Astrocyte of the cerebellum (primary cell): ENCODE measurements around the gene C18orf54.

Experiments
- DNase-seq: peaks from one replicate; pipeline ENCODE4 v3.0.0-alpha.2; 2011; ENCODE audit warnings: low read depth
- H3K4me3 ChIP-seq: 2 replicates; pipeline ENCODE4 v1.5.1; 2011; ENCODE audit warnings: mild to moderate bottlenecking, low read depth, low read length, moderate library complexity
- CTCF ChIP-seq: IDR thresholded peaks from 2 replicates; pipeline ENCODE4 v1.5.1; 2012; ENCODE audit warnings: low read length, low read depth, moderate library complexity, mild to moderate bottlenecking; ENCODE audit errors: missing control alignments
- in situ Hi-C: cut with HindIII; loops from 2 replicates; pipeline ENCODE4 v1.10.0; 2017; ENCODE audit warnings: low sequenced_read_pairs

Gene C18orf54

GRCh38 chr18:54329787-54330186, 27.9 kb upstream of the C18orf54 start:
- DNase-seq: no peak
- in situ Hi-C loops: no loop called here
- TF ChIP-seq CTCF: no peak
- H3K4me3 ChIP-seq: no peak overlapping the region

- TF ChIP-seq CTCF: no peak
- no peak for DNase-seq
- in situ Hi-C loops: no loop called here
- no peak overlapping the region for H3K4me3 ChIP-seq
Observed at GRCh38 chr18:54330768-54331548, 26.7 kb upstream of the C18orf54 start.

GRCh38 chr18:54335638-54336173, 22.0 kb upstream of the C18orf54 start:
- no peak for DNase-seq
- no peak for TF ChIP-seq CTCF
- in situ Hi-C loops: no loop called here
- H3K4me3 ChIP-seq: no peak overlapping the region

GRCh38 chr18:54338230-54338629, 19.5 kb upstream of the C18orf54 start:
- no peak for TF ChIP-seq CTCF
- no peak for DNase-seq
- no peak overlapping the region for H3K4me3 ChIP-seq
- in situ Hi-C loops: no loop called here

- in situ Hi-C loops: no loop called here
- no peak for TF ChIP-seq CTCF
- no peak overlapping the region for H3K4me3 ChIP-seq
- no peak for DNase-seq
Observed at GRCh38 chr18:54351186-54351585, 6.5 kb upstream of the C18orf54 start.

- in situ Hi-C loops: no loop called here
- H3K4me3 ChIP-seq: peak overlapping the region; percentile 88
- DNase-seq: no peak
- TF ChIP-seq CTCF: no peak
Observed at GRCh38 chr18:54357082-54357659, 535 bp upstream of the C18orf54 start.
